Activated T-cell treated with anti-CD3 and anti-CD28 coated beads for 48 hours (primary cell): ENCODE results near the gene LITAFD.
"Not testable (repeated sequence)": the region's sequence is repeated elsewhere in the genome, so short reads cannot be mapped to it uniquely, and the experiment has no call there.

Source experiments
- DNase-seq: peaks from one replicate; pipeline ENCODE4 v3.0.0-alpha.2; 2020; ENCODE audit warnings: low read depth

The LITAFD gene

DNA sequence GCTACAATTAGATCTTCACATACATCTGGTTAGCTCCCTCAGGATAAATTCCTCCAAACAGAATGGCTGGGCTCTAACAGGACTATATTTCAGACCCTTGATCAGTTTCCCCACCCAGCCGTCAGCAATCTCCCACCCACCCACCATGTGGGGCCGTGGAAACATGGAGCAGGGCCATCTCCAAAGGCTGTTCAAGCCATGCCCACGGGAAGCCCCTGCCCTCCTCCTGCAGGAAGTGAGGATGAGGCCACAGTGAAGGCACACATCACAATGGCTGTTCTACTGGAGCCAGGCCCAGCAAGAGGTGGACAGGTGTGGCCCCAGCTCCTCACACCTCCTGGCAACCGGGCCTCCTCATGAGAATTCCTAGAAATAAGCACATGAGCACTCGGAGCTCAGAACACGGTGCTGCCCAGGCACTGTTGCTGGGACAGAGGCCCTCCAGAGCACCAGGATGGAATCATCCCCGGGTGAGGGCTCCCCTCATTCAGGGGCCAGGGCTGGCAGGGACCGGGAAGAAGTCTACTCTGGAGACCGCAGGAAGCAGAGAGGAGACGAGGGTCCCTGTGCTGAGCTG, at the start of gene LITAFD:
LITAFD (plus strand) TSS at position 311 of the 577 bp plus-strand sequence. CDS start 2,005 bp downstream, outside the sequence.
- no peak for DNase-seq

- no peak for DNase-seq
Observed at GRCh38 chr16:8832717-8833105, 49.4 kb upstream of the LITAFD start.

- not testable (repeated sequence) for DNase-seq
Observed at GRCh38 chr16:8836797-8837196, 45.4 kb upstream of the LITAFD start.

DNA sequence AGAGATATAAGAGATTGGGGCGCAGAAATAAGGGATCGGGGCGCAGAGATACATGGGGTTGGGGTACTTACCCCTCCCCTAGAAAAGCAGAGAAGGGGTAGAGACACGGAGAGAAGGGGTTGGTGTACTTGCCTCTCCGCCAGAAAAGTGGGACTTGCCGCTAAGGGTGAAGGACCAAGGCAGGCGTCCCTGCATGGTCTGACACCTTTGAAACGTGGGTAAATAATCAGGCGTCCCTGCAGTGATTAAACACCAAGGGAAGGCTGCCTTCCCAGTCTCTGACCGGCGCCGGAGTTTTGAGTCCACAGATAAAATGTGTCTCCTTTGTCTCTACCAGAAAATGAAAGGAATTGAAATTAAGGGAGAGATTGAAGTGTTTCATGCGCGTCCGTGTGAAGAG, 44.6 kb upstream of the LITAFD start:
- not testable (repeated sequence) for DNase-seq

DNA sequence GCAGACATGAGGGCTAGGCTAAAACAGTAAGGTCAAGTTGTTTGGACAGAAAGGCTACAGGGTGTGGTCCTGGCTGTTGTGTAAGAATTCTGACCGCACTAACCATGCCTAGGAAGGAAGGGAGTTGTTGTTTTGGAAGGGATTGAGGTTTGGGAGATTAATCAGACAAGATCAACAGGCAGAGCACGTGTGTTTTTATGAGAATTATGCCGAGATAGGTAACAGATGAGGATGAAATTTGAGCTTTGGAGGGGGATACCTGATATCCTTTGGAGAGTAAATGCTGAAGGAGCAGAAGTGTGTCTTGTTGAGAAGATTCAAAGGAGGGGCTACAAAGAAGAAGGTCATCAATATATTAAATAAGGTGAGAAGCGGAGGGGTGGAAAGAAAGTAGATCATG, 40.1 kb upstream of the LITAFD start:
- DNase-seq = not testable (repeated sequence)

- DNase-seq = not testable (repeated sequence)
Observed at GRCh38 chr16:8843296-8843695, 38.9 kb upstream of the LITAFD start.

DNA sequence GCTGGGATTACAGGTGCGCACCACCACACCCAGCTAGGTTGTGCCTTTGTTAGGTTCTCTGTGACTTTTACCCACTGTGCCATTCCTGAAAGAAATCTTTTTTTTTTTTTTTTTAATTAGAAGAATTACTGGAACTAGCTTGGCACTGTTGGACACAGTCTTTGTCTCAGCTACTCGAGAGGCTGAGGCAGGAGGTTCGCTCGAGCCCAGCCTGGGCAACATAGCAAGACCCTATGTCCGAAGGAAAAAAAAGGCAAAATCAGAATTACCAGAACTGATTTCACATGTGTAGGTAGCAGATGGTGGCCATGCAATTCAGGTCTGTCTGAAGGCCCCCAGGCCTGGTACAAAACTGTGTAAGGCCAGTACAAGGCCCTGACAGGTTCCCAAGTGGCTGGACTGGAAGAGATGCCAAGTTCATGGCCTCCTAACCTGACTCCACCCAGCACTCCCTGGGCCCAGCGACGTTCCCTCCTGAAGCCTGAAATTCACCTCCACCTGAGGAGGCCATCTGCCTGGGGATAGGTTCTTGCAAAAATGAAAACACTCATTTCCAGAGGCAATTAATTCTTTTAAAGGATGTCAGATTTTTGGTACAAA, 36.4 kb upstream of the LITAFD start:
- DNase-seq = no peak

DNA sequence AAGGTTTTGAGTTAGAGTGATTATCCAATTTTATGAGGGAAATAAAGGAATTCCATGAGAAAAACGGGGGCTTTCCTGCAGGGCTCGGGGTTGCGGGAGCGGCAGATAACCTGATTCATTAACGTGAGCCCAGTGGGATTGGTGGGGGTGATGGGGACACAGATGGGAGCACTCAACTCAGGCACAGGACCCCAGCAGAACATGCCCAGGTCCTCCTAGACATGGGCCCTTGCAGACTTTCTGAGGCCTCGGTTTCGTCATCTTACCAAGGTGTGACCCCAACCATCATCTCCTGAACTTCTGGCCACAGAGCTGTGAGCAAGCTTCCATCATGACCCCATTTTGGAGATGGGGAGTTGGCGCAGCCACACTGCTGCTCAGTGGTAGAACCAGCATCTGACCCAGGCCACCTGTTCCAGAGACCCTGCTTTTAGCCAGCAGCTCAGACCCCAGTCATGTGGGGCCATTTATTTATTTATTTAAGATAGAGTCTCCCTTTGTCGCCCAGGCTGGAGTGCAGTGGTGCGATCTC, 35.7 kb upstream of the LITAFD start:
- no peak for DNase-seq

- no peak for DNase-seq
Observed at GRCh38 chr16:8847145-8847544, 35.0 kb upstream of the LITAFD start.

DNA sequence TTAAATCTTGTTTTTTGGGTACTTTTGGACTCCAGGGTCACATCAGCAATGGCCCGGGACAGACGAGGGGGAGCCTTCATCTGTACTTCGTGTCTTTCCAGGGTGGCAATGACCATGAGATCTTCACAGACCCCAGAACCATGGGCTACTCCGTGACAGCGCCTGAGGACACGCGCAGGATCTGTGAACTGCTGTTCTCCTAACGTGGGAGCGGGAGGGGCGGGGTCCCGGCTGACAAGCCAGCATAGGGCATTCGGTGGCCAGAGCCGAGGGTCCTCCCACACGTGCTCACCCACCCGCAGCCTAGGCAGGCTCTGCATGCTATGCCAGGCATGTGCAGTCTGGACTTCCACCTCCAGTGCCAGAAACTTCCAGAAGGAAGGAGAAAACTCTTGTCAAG, 34.5 kb upstream of the LITAFD start:
- no peak for DNase-seq

DNA sequence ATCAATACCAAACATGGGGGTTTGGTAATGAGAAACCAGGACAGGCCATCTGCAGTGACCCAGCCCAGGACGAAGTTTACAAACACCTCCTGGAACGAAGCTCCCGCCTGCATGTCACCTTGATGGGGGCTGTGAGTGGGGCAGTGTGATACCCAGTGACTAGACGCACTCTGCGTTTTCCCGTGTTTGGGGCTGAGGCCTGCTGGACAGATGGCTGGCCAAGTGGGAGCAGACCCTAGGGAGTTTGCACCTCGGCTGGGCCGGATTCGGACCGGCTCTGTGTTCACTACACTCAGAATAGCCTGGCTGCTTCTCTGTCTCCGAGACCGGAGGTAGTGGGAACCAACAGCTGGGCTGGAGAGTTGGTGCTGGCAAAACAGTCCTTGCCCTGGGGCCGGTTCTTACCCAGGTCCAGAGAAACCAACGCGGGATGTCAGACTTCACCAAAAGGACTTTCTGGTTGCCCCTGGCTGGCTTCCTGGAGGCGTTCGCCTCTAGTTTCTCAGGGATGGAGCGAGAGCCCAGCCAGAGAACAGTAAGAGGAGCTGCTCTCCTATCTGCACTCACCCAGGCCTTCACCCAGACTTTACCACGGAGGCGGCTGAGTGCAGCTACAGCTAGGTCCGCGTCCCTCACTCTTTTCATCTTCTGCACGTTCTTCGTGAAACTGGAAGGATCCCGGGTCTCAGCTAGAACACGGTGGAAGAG, 33.8 kb upstream of the LITAFD start:
- no peak for DNase-seq

GRCh38 chr16:8848939-8849391, 33.2 kb upstream of the LITAFD start:
- DNase-seq = no peak

GRCh38 chr16:8849411-8850011, 32.6 kb upstream of the LITAFD start:
- DNase-seq = no peak

DNA sequence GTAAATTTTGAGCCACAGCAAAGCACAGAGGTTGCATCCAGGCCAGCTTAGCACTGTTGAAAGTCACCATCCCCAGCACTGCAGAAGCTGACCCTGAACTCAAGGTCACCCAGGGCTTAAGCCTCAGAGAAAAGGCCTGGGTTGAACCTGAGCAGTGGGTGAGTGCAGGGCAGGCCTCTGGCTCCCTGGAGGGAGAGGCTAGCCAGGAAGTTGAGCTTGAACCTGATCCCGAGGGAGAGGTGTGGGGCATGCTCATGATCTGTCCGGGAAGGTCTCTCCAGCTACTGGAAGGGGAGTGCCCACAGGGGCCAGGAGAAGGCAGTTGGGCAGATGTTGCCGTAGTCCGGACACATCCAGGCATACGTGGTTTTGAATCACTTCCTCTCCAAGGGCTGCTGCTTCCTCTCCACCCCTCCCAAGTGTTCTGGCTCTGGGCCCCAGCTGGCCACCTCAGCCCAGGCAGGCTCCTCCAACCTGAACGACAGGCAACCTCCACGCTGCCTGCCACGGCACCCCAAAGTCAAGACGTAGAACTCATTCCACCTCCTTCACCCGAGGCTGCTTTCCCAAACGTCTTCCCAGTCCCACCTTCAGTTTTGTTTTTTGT, 31.8 kb upstream of the LITAFD start:
- no peak for DNase-seq

GRCh38 chr16:8851761-8852403, 30.3 kb upstream of the LITAFD start:
- DNase-seq = no peak

GRCh38 chr16:8852534-8852933, 29.6 kb upstream of the LITAFD start:
- no peak for DNase-seq

- no peak for DNase-seq
Observed at GRCh38 chr16:8853150-8853549, 29.0 kb upstream of the LITAFD start.

GRCh38 chr16:8853611-8854010, 28.5 kb upstream of the LITAFD start:
- DNase-seq = no peak

- no peak for DNase-seq
Observed at GRCh38 chr16:8854298-8854948, 27.7 kb upstream of the LITAFD start.

- no peak for DNase-seq
Observed at GRCh38 chr16:8855051-8855786, 26.9 kb upstream of the LITAFD start.

GRCh38 chr16:8855972-8856371, 26.2 kb upstream of the LITAFD start:
- DNase-seq = no peak
